22Rv1 (cell line): ENCODE results near the gene LRBA.

Source experiments
- ZFX ChIP-seq: fragments of 450-650 bp; IDR thresholded peaks from 2 replicates; pipeline ENCODE4 v1.6.1; 2017; ENCODE audit warnings: antibody characterized with exemption, borderline replicate concordance
- TF ChIP-seq, protein P1 (sequence below): fragments of 450-650 bp; IDR thresholded peaks from 2 replicates; pipeline ENCODE4 v1.5.1; 2017; ENCODE audit warnings: mild to moderate bottlenecking

DNA sequence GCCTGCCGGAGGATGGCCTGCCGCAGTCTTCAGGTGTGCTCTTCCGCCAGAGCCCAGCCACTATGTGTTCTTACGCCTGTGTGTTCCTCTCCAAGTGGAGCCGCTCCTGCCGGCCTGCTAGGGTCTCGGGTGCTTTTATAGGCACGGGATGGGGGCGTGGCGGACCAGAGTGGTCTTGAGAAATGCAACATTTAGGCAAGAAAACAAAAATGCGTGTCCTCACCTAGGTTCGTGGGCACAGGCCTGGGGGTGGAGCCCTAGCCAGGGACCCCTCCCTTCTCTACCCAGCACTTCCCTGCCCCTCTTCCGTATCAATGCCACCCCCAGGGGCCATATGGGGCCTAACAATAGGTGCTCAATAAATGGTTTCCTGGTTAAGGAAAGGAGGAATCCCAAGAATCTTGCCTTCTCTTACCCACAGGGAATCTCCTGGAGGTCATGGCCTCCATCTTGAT, 34.4 kb upstream of the LRBA start:
- TF ChIP-seq, protein P1, sequence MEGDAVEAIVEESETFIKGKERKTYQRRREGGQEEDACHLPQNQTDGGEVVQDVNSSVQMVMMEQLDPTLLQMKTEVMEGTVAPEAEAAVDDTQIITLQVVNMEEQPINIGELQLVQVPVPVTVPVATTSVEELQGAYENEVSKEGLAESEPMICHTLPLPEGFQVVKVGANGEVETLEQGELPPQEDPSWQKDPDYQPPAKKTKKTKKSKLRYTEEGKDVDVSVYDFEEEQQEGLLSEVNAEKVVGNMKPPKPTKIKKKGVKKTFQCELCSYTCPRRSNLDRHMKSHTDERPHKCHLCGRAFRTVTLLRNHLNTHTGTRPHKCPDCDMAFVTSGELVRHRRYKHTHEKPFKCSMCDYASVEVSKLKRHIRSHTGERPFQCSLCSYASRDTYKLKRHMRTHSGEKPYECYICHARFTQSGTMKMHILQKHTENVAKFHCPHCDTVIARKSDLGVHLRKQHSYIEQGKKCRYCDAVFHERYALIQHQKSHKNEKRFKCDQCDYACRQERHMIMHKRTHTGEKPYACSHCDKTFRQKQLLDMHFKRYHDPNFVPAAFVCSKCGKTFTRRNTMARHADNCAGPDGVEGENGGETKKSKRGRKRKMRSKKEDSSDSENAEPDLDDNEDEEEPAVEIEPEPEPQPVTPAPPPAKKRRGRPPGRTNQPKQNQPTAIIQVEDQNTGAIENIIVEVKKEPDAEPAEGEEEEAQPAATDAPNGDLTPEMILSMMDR, result no peak
- no peak for TF ChIP-seq ZFX
